OCI-LY3 (cell line): ENCODE data around the gene DCTN4.

Source experiments
- EZH2phosphoT487 ChIP-seq: fragments of 200-600 bp; shearing (Covaris generic); IDR thresholded peaks from 2 replicates; pipeline ENCODE4 v1.6.1; 2018; ENCODE audit warnings: antibody characterized with exemption, mixed run types, low read depth
- TF ChIP-seq, protein P1 (sequence below): fragments of 200-600, 300-600 bp; sonication (generic); IDR thresholded peaks from 2 replicates; pipeline ENCODE4 v1.5.1; 2014; ENCODE audit warnings: antibody characterized with exemption, low read length, low read depth

DNA sequence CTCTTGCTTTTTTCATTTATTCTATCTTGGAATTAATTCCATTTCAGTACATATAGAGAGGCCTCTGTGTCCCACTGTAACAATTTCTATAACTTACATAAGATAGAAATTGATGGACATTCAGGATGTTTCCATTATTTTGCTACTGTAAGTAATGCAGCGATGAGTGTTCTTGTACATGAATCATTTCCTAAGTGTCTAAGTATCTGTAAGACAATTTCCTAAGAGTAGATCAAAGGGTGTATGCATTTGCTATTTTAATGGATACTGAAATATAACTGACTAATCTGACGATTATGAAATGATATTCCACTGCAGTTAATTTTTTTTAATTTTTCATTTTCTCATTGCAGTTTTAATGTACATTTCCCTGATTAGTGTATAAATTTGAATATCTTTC is 35.0 kb downstream of the DCTN4 start:
- TF ChIP-seq, protein P1, sequence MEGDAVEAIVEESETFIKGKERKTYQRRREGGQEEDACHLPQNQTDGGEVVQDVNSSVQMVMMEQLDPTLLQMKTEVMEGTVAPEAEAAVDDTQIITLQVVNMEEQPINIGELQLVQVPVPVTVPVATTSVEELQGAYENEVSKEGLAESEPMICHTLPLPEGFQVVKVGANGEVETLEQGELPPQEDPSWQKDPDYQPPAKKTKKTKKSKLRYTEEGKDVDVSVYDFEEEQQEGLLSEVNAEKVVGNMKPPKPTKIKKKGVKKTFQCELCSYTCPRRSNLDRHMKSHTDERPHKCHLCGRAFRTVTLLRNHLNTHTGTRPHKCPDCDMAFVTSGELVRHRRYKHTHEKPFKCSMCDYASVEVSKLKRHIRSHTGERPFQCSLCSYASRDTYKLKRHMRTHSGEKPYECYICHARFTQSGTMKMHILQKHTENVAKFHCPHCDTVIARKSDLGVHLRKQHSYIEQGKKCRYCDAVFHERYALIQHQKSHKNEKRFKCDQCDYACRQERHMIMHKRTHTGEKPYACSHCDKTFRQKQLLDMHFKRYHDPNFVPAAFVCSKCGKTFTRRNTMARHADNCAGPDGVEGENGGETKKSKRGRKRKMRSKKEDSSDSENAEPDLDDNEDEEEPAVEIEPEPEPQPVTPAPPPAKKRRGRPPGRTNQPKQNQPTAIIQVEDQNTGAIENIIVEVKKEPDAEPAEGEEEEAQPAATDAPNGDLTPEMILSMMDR: no peak
- TF ChIP-seq EZH2phosphoT487: no peak
